NOMO-1 (cell line): ENCODE data around the gene FICD.
A peak's percentile ranks its signal among the peaks of the same experiment; 100 is the strongest.
"Not testable (repeated sequence)": the region's sequence is repeated elsewhere in the genome, so short reads cannot be mapped to it uniquely, and the experiment has no call there.

Source experiments
- DNase-seq, 2 experiments: peaks; one replicate each; lab custom pipeline; 2025; ENCODE audit not compliant: unreplicated experiment in 2 of 2; lab: John Stamatoyannopoulos, UW

The FICD gene

GRCh38 chr12:108531929-108532848 is 17.1 kb downstream of the FICD start:
- DNase-seq: no peak

GRCh38 chr12:108538146-108538545 is 23.1 kb downstream of the FICD start:
- no peak for DNase-seq

GRCh38 chr12:108538616-108539195 is 23.6 kb downstream of the FICD start:
- DNase-seq: no peak

- no peak for DNase-seq
Measured at GRCh38 chr12:108542320-108542719, 27.2 kb downstream of the FICD start.

GRCh38 chr12:108543652-108544051 is 28.6 kb downstream of the FICD start:
- no peak for DNase-seq

GRCh38 chr12:108547686-108548085 is 32.6 kb downstream of the FICD start:
- peak in 1 of 2 experiments; percentile 3 for DNase-seq

- no peak for DNase-seq
Measured at GRCh38 chr12:108548954-108549521, 34.0 kb downstream of the FICD start.

GRCh38 chr12:108551535-108551934 is 36.5 kb downstream of the FICD start:
- peak in 1 of 2 experiments; percentile 62 for DNase-seq

- no peak for DNase-seq
Measured at GRCh38 chr12:108553799-108554198, 38.7 kb downstream of the FICD start.

GRCh38 chr12:108555383-108555782 is 40.3 kb downstream of the FICD start:
- DNase-seq: not testable (repeated sequence)

GRCh38 chr12:108559007-108559655 is 44.1 kb downstream of the FICD start:
- DNase-seq: no peak

GRCh38 chr12:108559748-108560147 is 44.7 kb downstream of the FICD start:
- no peak for DNase-seq

- DNase-seq: peak in 1 of 2 experiments; percentile 20
Measured at GRCh38 chr12:108560321-108560721, 45.2 kb downstream of the FICD start.

- peak; percentile 89 to 94 for DNase-seq
Measured at GRCh38 chr12:108560752-108561719, 46.0 kb downstream of the FICD start, which contains the start of gene SART3. SART3 (minus strand) TSS chr12:108561173; CDS start chr12:108561154, 19 bp downstream.

- DNase-seq: no peak
Measured at GRCh38 chr12:108561852-108562347, 46.8 kb downstream of the FICD start.

GRCh38 chr12:108562348-108563135 is 47.5 kb downstream of the FICD start, which contains the start of gene ISCU:
ISCU (plus strand) TSS chr12:108562596; CDS start chr12:108562623, 27 bp downstream.
- peak; percentile 93 to 96 for DNase-seq

- DNase-seq: peak; percentile 80 to 86
Measured at GRCh38 chr12:108563136-108563803, 48.2 kb downstream of the FICD start.

- no peak for DNase-seq
Measured at GRCh38 chr12:108563804-108564151, 48.7 kb downstream of the FICD start.
